ENCODE results near the gene CALD1.
A peak's percentile ranks its signal among the peaks of the same experiment; 100 is the strongest.
"Not testable (repeated sequence)": the region's sequence is repeated elsewhere in the genome, so short reads cannot be mapped to it uniquely, and the experiment has no call there.

CALD1 gene

GRCh38 chr7:134962270-134962780, 182.9 kb downstream of the CALD1 start:
- DNase-seq, result no peak

- no peak for DNase-seq
Measured at GRCh38 chr7:134963036-134963435, 183.6 kb downstream of the CALD1 start.

GRCh38 chr7:134966691-134967090, 187.3 kb downstream of the CALD1 start:
- DNase-seq, result no peak

- no peak for DNase-seq
Measured at GRCh38 chr7:134968110-134968509, 188.7 kb downstream of the CALD1 start.

GRCh38 chr7:134981645-134982044, 202.2 kb downstream of the CALD1 start:
- DNase-seq, result not testable (repeated sequence)

- DNase-seq, result no peak
Measured at GRCh38 chr7:134985894-134986362, 206.5 kb downstream of the CALD1 start.

GRCh38 chr7:134986363-134987251, 207.2 kb downstream of the CALD1 start, which contains the start of gene AGBL3:
AGBL3 (plus strand) TSS chr7:134986508; CDS start chr7:134987934, 1,426 bp downstream.
- DNase-seq, result peak; percentile 91

GRCh38 chr7:134988161-134988560, 208.7 kb downstream of the CALD1 start:
- DNase-seq, result no peak

GRCh38 chr7:134991469-134992339, 212.3 kb downstream of the CALD1 start:
- DNase-seq, result no peak

- DNase-seq, result peak; percentile 24
Measured at GRCh38 chr7:134992626-134993179, 213.3 kb downstream of the CALD1 start.

- DNase-seq, result no peak
Measured at GRCh38 chr7:134993877-134994456, 214.5 kb downstream of the CALD1 start.

GRCh38 chr7:134995239-134996096, 216.0 kb downstream of the CALD1 start:
- DNase-seq, result peak; percentile 14

- no peak for DNase-seq
Measured at GRCh38 chr7:134996097-134996550, 216.7 kb downstream of the CALD1 start.

- DNase-seq, result no peak
Measured at GRCh38 chr7:134997214-134997885, 217.9 kb downstream of the CALD1 start.

- DNase-seq, result no peak
Measured at GRCh38 chr7:134999136-134999535, 219.7 kb downstream of the CALD1 start.

- no peak for DNase-seq
Measured at GRCh38 chr7:135001390-135002165, 222.1 kb downstream of the CALD1 start.

GRCh38 chr7:135012229-135012628, 232.8 kb downstream of the CALD1 start:
- no peak for DNase-seq

Measured in activated CD8-positive, alpha-beta memory T cell treated with anti-CD3 and anti-CD28 coated beads, Interleukin-2, amount 50 U/mL, for 4 hours (primary cell).